ENCODE data around the gene HAUS2.
"Not testable (repeated sequence)": the region's sequence is repeated elsewhere in the genome, so short reads cannot be mapped to it uniquely, and the experiment has no call there.

The HAUS2 gene

DNA sequence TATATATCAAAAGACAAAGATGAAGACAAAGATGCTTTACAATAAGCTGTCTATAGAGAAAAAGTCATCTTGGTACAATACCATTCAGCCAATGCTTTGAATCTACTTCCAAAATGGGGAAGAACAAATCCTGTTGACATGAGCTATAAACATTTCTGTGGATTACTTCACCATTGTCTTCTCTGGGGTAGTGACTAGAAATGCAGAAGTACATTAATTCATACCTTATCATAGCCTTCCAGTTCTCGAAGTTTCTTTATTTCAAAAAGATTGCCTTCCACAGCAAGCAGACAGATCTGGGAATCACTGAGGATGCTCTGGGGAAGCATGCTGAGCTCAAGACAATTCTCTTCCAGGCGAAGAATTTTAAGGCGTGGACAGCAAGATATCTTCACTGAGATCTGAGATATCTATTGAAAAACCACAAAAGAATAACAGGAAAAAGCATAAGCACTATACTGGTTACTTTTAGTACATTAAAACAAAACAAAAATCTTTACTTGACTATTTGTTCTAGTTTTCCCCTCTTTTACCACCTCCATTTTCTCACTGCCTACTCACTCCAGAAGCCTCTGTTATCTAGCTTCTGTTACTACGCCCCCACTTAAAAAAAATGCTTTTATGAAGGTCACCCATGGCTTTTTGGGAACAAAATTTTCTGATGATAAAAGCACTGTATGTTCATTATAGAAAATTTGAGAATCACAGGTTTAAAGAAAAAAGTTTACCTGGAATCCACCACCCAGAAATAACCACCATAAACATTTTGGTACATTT, 3.6 kb upstream of the HAUS2 start:
- TF ChIP-seq, protein P1, sequence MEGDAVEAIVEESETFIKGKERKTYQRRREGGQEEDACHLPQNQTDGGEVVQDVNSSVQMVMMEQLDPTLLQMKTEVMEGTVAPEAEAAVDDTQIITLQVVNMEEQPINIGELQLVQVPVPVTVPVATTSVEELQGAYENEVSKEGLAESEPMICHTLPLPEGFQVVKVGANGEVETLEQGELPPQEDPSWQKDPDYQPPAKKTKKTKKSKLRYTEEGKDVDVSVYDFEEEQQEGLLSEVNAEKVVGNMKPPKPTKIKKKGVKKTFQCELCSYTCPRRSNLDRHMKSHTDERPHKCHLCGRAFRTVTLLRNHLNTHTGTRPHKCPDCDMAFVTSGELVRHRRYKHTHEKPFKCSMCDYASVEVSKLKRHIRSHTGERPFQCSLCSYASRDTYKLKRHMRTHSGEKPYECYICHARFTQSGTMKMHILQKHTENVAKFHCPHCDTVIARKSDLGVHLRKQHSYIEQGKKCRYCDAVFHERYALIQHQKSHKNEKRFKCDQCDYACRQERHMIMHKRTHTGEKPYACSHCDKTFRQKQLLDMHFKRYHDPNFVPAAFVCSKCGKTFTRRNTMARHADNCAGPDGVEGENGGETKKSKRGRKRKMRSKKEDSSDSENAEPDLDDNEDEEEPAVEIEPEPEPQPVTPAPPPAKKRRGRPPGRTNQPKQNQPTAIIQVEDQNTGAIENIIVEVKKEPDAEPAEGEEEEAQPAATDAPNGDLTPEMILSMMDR (conservative IDR thresholded peaks at IDR 0.05; ENCODE audit: low read depth, low read length): no peak
- no peak for DNase-seq (ENCODE audit: low read depth)
- H3K4me3 ChIP-seq (ENCODE audit: low read length): no peak overlapping the region

- peak overlapping the region; percentile 100 for H3K4me3 ChIP-seq (ENCODE audit: low read length)
- DNase-seq (ENCODE audit: low read depth): peak; percentile 8
- TF ChIP-seq, protein P1 (conservative IDR thresholded peaks at IDR 0.05; ENCODE audit: low read depth, low read length): no peak
Observed at GRCh38 chr15:42547918-42548248, 755 bp upstream of the HAUS2 start.

DNA sequence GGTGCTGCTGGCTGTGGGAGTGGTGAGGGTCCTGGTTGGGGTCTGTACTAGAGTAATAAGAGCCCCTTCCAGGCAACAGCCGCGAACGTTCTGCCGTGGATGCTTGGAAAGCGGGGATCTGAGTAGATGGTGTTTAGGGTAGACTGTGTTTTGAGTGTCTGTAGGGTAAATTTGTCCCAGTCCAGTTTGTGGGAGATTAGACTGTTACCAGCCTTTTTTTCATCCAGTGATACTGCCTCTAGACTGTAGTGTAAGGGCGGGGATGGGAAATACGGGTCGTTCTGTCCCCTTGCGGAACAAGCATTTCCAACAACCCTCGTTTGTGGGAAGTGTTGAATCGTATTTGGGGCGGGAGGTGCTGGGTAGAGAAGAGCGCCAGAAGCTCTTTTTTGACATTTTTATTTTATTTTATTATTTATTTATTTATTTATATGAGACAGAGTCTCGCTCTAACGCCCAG, 424 bp downstream of the HAUS2 start:
- DNase-seq (ENCODE audit: low read depth): no peak
- H3K4me3 ChIP-seq (ENCODE audit: low read length): peak overlapping the region; percentile 100
- TF ChIP-seq, protein P1 (conservative IDR thresholded peaks at IDR 0.05; ENCODE audit: low read depth, low read length): no peak

GRCh38 chr15:42549741-42550392, 1.2 kb downstream of the HAUS2 start:
- peak overlapping the region; percentile 100 for H3K4me3 ChIP-seq (ENCODE audit: low read length)
- TF ChIP-seq, protein P1 (conservative IDR thresholded peaks at IDR 0.05; ENCODE audit: low read depth, low read length): no peak
- DNase-seq (ENCODE audit: low read depth): no peak

DNA sequence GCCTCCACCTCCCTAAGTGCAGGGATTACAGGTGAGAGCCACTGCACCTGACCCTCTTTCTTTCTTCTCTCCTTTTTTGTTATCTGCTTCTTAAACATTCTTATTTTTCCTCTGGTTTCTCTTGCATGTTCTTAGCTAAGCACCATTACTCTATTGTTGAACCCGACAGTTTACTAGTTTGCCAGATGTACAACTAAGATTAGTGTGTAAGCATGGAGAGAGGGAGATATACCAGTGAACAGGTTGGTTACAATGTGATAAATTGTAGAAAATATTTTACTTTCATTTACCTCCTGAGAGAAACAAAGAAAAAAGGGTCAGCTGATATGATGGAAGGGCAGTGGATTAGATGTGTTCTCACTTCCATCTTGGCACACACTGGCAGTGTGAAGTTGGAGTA, 4.9 kb downstream of the HAUS2 start:
- TF ChIP-seq, protein P1 (conservative IDR thresholded peaks at IDR 0.05; ENCODE audit: low read depth, low read length): no peak
- no peak for DNase-seq (ENCODE audit: low read depth)
- H3K4me3 ChIP-seq (ENCODE audit: low read length): no peak overlapping the region

GRCh38 chr15:42556550-42557207, 8.0 kb downstream of the HAUS2 start:
- DNase-seq (ENCODE audit: low read depth); H3K4me3 ChIP-seq (ENCODE audit: low read length): not testable (repeated sequence)

DNA sequence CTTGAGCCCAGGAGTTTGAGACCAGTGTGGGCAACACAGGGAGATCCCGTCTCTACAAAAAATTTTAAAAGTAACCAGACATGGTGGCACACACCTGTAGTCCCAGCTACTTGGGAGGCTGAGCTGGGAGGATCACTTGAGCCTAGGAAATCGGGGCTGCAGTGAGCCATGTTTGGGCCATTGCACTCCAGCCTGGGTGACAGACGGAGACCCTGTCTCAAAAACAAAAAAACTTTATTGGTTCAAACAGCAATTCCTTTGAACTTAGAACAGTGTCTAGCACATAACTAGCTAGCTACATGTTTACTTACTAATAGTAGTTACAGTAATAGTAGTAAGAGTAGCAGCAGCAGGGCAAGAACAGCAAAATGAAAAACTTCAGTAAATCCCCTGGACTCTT, 10.1 kb downstream of the HAUS2 start:
- DNase-seq (ENCODE audit: low read depth): no peak
- TF ChIP-seq, protein P1 (conservative IDR thresholded peaks at IDR 0.05; ENCODE audit: low read depth, low read length): no peak
- no peak overlapping the region for H3K4me3 ChIP-seq (ENCODE audit: low read length)
